ENCODE measurements around the gene GGT1.
A peak's percentile ranks its signal among the peaks of the same experiment; 100 is the strongest.
"Not testable (repeated sequence)": the region's sequence is repeated elsewhere in the genome, so short reads cannot be mapped to it uniquely, and the experiment has no call there.

The GGT1 gene

GRCh38 chr22:24602847-24603769, at the start of gene GGT1:
TSS of gene GGT1 (plus strand) at chr22:24603193. CDS start at chr22:24611082, 7,889 bp downstream.
- not testable (repeated sequence) for DNase-seq, ATAC-seq

- ATAC-seq (no peak), DNase-seq (no peak)
These were observed 49.2 kb upstream of the GGT1 start for GRCh38 chr22:24553597-24554312.

DNA sequence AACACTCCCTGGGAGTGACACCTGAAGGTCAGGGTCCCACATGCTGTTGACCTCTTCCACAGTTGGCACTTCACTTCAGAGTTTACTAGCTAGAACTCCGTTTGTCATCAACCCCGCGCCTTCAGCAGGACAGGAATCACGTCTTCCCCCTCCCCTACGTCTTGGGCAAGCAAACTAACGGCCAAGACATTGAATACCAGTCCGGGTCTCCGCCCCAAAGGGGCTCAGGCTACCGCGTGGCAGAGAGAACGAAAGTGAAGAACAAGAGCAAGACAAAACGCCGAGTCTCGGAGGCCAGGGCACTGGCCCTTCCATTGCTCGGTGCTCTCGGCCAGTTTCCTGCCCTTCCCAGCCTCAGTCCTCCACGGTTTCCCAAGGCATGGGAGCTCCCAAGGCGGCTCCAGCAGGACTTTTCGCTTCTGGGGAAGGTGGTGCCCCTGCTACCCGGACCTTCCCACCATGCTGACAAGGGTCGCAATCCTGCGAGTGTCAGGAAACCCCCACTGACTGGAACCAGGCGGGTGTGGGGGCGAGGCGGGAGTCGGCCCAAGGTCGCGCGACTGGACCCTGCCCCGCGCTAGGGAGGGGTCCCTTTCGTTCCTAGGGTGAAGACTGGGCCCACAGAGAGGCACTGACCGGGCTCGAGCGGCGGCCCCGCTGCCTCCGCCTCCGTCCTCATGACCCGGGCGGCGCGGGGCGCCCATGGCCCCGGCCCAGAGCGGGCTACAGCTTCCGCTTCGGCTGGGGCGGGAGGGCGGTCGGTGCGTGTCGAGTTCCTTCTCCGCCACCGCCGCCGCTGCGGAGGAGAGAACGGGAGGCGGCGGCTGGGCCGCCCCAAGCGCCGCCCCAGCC, 48.5 kb upstream of the GGT1 start, which contains the start of gene GUCD1:
Gene GUCD1 (minus strand): TSS at position 826 of the 852 bp plus-strand sequence. CDS start 147 bp downstream, at position 679.
- ATAC-seq (no peak), DNase-seq (peak; percentile 43)

- peak; percentile 91 for ATAC-seq
These were observed 47.6 kb upstream of the GGT1 start, which contains the start of gene SNRPD3 for GRCh38 chr22:24555165-24556039. TSS of gene SNRPD3 (plus strand) at chr22:24555999. CDS start at chr22:24557675, 1,676 bp downstream.

DNA sequence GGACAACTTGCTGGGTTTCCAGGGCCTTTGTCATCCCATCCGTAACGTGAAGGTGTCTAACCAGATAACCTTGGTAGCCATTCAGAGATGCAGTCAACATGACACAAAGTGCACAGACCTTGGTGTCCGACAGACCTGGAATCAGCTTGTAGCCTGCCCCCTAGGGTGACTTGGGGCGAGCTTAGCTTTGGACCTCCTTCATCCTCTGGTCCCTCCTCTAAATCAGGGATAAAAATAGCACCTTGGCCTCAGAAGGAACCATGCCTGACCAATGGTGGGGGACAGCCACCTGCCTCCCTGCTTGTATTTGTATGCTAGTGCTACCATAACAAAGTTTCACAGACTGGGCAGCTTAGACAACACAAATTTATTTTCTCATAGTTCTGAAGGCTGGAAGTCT, 43.5 kb upstream of the GGT1 start:
- DNase-seq (no peak), ATAC-seq (no peak)

More at GRCh38 chr22:24555165-24556039, 47.6 kb upstream of the GGT1 start, which contains the start of gene SNRPD3:
- DNase-seq, result peak; percentile 99

- DNase-seq, result no peak
- ATAC-seq, result no peak
These were observed 39.7 kb upstream of the GGT1 start for GRCh38 chr22:24563246-24563645.

- DNase-seq (no peak), ATAC-seq (no peak)
These were observed 38.5 kb upstream of the GGT1 start for GRCh38 chr22:24564376-24565058.

DNA sequence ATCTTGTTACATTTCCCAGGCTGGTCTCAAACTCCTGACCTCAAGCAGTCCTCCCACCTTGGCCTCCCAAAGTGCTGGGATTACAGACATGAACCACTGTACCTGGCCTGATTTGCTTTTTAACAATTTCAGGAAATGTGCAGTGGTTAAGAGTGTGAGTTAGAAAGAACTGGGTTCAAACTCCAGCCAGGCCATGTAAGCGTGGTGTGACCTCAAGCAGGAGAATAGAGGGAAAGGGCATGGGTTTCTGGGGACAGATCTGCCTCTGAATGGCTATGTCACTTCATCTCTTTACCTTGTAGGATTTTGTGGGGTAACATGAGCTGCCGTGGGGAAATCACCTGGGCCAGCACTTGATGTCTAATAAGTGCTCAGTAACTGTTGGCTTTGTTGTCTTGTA, 37.9 kb upstream of the GGT1 start:
- ATAC-seq (no peak), DNase-seq (no peak)

DNA sequence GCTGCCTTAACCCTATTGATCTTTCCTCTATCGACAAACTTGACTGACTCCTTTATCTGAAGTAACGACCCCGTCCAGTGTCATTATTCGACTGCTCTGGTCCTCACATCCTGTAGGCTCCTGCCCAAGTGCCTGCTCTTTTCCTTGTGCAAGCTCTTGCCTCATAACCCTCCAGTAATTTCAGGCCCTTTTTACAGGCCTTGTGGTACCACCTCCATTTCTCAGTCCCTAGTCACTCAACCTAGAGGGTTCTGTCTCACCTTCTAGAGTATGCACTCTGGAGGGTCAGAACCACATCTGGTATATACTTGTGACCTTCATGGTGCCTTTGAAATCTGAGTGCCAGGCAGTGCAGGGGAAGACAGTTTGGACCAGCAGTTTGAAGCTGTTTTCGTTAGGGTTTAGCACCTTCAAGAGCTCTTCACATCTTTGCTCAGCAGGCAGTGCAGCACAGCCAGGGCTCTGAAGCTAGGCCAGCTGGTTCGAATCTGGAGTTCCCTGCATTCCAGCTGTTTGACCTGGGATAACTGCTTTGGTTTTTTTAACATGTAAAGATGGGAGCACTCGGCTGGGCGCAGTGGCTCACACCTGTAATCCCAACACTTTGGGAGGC, 36.0 kb upstream of the GGT1 start:
- DNase-seq (no peak), ATAC-seq (no peak)

DNA sequence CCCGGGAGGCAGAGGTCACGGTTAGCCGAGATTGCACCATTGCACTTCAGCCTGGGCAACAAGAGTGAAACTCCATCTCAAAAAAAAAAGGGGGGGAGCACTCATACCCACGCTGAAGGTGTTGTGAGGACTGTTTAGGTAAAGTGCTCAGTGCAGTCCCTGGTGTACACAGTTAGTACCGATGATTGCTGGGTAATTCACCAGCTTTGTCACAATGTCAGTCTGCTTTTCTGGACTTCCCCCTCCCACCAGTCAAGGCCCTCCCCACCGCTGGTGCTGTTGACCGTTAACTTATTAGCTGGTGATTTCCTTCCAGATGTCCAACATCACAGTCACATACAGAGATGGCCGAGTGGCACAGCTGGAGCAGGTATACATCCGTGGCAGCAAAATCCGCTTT, 35.3 kb upstream of the GGT1 start:
- DNase-seq (no peak), ATAC-seq (no peak)

GRCh38 chr22:24571266-24571665, 31.7 kb upstream of the GGT1 start:
- DNase-seq (no peak), ATAC-seq (no peak)

GRCh38 chr22:24576778-24577177, 26.2 kb upstream of the GGT1 start:
- no peak for ATAC-seq
- DNase-seq, result no peak

GRCh38 chr22:24578355-24579257, 24.4 kb upstream of the GGT1 start:
- no peak for ATAC-seq

GRCh38 chr22:24579258-24579601, 23.8 kb upstream of the GGT1 start:
- DNase-seq (no peak), ATAC-seq (no peak)

More at GRCh38 chr22:24578355-24579257, 24.4 kb upstream of the GGT1 start:
- no peak for DNase-seq

GRCh38 chr22:24580276-24580675, 22.7 kb upstream of the GGT1 start:
- ATAC-seq (no peak), DNase-seq (no peak)

GRCh38 chr22:24582056-24582814, 20.8 kb upstream of the GGT1 start:
- ATAC-seq (no peak), DNase-seq (no peak)

- no peak for ATAC-seq
- DNase-seq, result no peak
These were observed 19.5 kb upstream of the GGT1 start for GRCh38 chr22:24583221-24584165.
